ENCODE results near the gene ZNF664.

GRCh38 chr12:123928274-123928865, 44.6 kb upstream of the ZNF664 start:
- TF ChIP-seq, protein P1, sequence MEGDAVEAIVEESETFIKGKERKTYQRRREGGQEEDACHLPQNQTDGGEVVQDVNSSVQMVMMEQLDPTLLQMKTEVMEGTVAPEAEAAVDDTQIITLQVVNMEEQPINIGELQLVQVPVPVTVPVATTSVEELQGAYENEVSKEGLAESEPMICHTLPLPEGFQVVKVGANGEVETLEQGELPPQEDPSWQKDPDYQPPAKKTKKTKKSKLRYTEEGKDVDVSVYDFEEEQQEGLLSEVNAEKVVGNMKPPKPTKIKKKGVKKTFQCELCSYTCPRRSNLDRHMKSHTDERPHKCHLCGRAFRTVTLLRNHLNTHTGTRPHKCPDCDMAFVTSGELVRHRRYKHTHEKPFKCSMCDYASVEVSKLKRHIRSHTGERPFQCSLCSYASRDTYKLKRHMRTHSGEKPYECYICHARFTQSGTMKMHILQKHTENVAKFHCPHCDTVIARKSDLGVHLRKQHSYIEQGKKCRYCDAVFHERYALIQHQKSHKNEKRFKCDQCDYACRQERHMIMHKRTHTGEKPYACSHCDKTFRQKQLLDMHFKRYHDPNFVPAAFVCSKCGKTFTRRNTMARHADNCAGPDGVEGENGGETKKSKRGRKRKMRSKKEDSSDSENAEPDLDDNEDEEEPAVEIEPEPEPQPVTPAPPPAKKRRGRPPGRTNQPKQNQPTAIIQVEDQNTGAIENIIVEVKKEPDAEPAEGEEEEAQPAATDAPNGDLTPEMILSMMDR (IDR thresholded peaks at IDR 0.05) = no peak
- TF ChIP-seq POLR2A (IDR thresholded peaks at IDR 0.05) = no peak

Measured in esophagus squamous epithelium (tissue), 4 donors.